Thyroid gland (tissue), 4 donors: ENCODE measurements around the gene TENT4B. TPM values are rescaled to one million over a fixed set of nuclear protein-coding genes. Genes with fewer than 3 reads are reported as not detected.
"Not testable (repeated sequence)": the region's sequence is repeated elsewhere in the genome, so short reads cannot be mapped to it uniquely, and the experiment has no call there.

ENCODE experiments used
- DNase-seq, 2 donors: peaks; one replicate each; pipeline ENCODE4 v3.0.0-alpha.2; 2019
- H3K27ac ChIP-seq, 3 donors: fragments of 200-600 bp; sonication (generic); 1 replicate in 2 of 3; 2 replicates in 1 of 3; pipeline ENCODE4 v1.5.1; 2016 to 2019; ENCODE audit warnings: mild to moderate bottlenecking in 1 of 3, moderate library complexity in 1 of 3
- H3K27me3 ChIP-seq: fragments of 200-600 bp; sonication (generic); one replicate; pipeline ENCODE4 v1.5.1; 2019
- H3K36me3 ChIP-seq, 2 donors: fragments of 200-600 bp; sonication (generic); one replicate each; pipeline ENCODE4 v1.5.1; 2016 to 2019
- H3K4me1 ChIP-seq, 2 donors: fragments of 200-600 bp; sonication (generic); one replicate each; pipeline ENCODE4 v1.5.1; 2017 to 2019
- H3K4me3 ChIP-seq, 3 donors: fragments of 200-600 bp; sonication (generic); replicated peaks in 1 of 3; 1 replicate in 2 of 3; 2 replicates in 1 of 3; pipeline ENCODE4 v1.5.1; 2016; ENCODE audit warnings: mild to moderate bottlenecking in 1 of 3
- H3K9me3 ChIP-seq: fragments of 200-600 bp; sonication (generic); one replicate; pipeline ENCODE4 v1.5.1; 2017
- POLR2A ChIP-seq, 2 donors: fragments of 450-650 bp; IDR thresholded peaks; one replicate each; pipeline ENCODE4 v1.6.1; 2017; ENCODE audit warnings: antibody characterized with exemption in 2 of 2, mild to moderate bottlenecking in 2 of 2, moderate library complexity in 1 of 2
- WGBS, 2 donors: methylation state at CpG; one replicate each; pipeline ENCODE4 v1.1.5; 2017; 5-methylcytosine and 5-hydroxymethylcytosine counted together
- intact Hi-C: fragments of 100-400 bp; cut with DNase I; formaldehyde crosslinking; loops from one replicate; pipeline ENCODE4 v1.15.1; 2023
- total RNA-seq, 4 donors: library from RNA; depleted of rRNA; stranded (reverse); fragments of >200 nt; gene quantifications; one replicate each; pipeline ENCODE4 v1.2.3, GENCODE V29; 2016
- TF ChIP-seq, protein P1 (sequence below), 6 experiments: fragments of 200-600 bp in 3 of 6; fragments of 450-650 bp in 3 of 6; sonication (generic) in 3 of 6; IDR thresholded peaks; one replicate each; pipeline ENCODE4 v1.5.1; 2016 to 2019; ENCODE audit warnings: antibody characterized with exemption in 6 of 6, mild to moderate bottlenecking in 2 of 6, inconsistent platforms in 1 of 6, moderate library complexity in 1 of 6

The TENT4B gene
- total RNA-seq, 4 donors from 2014 or later, result 10.0 to 14.7 (median 11.4) TPM

DNA sequence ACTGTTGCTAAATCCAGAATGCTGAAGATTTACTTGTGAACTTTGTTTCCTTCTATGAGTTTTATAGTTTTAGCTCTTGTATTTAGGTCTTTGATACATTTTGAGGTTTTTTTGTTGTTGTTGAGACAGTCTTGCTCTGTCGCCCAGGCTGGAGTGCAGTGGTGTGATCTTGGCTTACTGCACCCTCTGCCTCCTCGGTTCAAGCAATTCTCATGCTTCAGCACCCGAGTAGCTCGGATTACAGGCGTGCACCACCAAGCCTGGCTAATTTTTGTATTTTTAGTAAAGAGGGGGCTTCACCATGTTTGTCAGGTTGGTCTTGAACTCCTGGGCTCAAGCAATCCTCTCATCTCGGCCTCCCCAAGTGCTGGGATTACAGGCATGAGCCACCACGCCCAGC, 14.4 kb downstream of the TENT4B start:
- Histone ChIP-seq H3K9me3 (no peaks in the 10 kb centered on the region), H3K36me3 (no peaks in the 10 kb centered on the region), H3K27ac (no peak overlapping the region), H3K27me3 (no peaks in the 10 kb centered on the region), H3K4me3 (no peak overlapping the region), H3K4me1 (peaks cover 12 to 13% of the 10 kb centered on the region in 2 donors)
- no peak for TF ChIP-seq POLR2A (IDR thresholded peaks at IDR 0.05)
- TF ChIP-seq, protein P1, sequence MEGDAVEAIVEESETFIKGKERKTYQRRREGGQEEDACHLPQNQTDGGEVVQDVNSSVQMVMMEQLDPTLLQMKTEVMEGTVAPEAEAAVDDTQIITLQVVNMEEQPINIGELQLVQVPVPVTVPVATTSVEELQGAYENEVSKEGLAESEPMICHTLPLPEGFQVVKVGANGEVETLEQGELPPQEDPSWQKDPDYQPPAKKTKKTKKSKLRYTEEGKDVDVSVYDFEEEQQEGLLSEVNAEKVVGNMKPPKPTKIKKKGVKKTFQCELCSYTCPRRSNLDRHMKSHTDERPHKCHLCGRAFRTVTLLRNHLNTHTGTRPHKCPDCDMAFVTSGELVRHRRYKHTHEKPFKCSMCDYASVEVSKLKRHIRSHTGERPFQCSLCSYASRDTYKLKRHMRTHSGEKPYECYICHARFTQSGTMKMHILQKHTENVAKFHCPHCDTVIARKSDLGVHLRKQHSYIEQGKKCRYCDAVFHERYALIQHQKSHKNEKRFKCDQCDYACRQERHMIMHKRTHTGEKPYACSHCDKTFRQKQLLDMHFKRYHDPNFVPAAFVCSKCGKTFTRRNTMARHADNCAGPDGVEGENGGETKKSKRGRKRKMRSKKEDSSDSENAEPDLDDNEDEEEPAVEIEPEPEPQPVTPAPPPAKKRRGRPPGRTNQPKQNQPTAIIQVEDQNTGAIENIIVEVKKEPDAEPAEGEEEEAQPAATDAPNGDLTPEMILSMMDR (IDR thresholded peaks at IDR 0.05), result no peak
- WGBS, 2 donors, result 65 to 70% methylated on average over 7 of the region's 7 CpGs
- intact Hi-C loops, result no loop called here
- DNase-seq, result peak in 1 of 2 donors; percentile 41

DNA sequence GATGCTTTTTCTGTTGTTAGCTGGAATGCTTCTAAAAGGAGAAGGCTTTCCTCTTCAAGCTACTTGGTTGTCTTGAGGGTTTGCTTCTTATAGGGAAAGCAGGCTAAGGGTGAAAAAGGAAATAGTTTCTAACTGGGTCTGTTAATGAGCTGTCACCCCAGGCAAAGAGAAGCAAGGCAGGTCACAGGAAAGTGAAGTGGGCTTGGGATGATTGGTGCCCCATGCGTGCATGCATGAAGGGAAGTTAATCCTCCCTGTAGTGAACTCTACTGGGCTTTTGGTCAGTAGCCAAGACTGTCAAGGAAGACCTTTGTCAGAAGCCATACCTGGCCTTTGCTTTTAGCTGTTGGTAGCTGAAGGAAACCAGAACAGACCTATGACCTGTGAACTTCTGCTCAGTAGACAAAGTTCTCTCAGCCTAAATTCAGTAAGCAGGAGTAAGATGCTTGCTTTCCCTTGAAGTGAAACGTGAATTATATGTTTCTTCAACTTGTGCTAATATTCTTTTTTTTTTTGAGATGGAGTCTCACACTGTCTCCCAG, 16.5 kb downstream of the TENT4B start:
- Histone ChIP-seq H3K4me1 (peaks cover 8 to 13% of the 10 kb centered on the region in 2 donors), H3K4me3 (no peak overlapping the region), H3K9me3 (no peaks in the 10 kb centered on the region), H3K27me3 (no peaks in the 10 kb centered on the region), H3K36me3 (no peaks in the 10 kb centered on the region), H3K27ac (no peak overlapping the region)
- intact Hi-C loops, result no loop called here
- TF ChIP-seq, protein P1 (IDR thresholded peaks at IDR 0.05), result no peak
- no peak for TF ChIP-seq POLR2A (IDR thresholded peaks at IDR 0.05)
- no peak for DNase-seq
- 66 to 71% methylated on average over 2 of the region's 2 CpGs for WGBS, 2 donors

DNA sequence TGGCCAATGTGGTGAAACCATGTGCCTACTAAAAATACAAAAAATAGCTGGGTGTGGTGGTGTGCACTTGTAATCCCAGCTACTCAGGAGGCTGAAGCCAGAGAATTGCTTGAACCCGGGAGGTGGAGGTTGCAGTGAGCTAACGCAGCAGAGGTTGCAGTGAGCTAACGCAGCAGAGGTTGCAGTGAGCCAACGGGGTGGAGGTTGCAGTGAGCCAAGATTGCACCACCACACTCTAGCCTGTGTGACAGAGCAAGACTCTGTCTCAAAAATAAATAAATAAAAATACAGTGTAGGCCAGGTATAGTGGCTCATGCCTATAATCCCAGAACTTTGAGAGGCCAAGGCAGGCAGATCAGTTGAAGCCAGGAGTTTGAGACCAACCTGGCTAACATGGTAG, 18.7 kb downstream of the TENT4B start:
- H3K27me3 ChIP-seq, H3K27ac ChIP-seq, DNase-seq, intact Hi-C loops, H3K9me3 ChIP-seq, H3K4me3 ChIP-seq, H3K36me3 ChIP-seq: not testable (repeated sequence)
- WGBS, 2 donors, result 99% methylated on average over 4 of the region's 4 CpGs
- H3K4me1 ChIP-seq, result peaks cover 8 to 13% of the 10 kb centered on the region in 2 donors

DNA sequence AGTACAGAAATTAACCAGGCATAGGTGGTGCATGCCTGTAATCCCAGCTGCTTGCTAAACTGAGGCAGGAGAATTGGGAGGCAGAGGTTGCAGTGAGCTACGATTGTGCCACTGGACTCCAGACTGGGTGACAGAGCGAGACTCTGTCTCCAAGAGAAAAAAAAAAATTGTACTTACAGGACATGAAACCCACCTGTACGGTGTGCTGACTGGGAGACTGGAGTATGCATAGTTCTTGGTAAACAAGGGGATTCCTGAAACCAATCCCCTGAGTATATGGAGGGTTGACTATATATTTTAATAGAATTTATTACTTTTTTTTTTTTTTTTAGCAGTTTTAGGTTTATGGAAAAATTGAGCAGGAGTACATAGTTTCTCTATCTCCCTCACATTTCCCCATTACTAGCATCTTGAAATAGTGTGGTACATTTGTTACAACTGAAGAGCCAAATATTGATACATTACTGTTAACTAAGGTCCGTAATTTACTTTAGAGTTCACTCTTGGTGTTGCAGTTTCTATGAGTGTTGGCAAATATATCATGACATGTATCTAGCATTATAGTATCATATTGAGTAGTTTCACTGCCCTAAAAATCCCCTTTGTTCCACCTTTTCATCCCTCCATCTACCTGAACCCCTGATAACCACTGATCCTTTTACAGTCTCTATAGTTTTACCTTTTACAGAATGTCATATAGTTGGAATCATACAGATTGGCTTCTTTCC, 19.3 kb downstream of the TENT4B start:
- Histone ChIP-seq H3K36me3 (no peaks in the 10 kb centered on the region), H3K27me3 (no peaks in the 10 kb centered on the region), H3K27ac (no peak overlapping the region), H3K4me1 (peaks cover 7 to 13% of the 10 kb centered on the region in 2 donors), H3K9me3 (no peaks in the 10 kb centered on the region), H3K4me3 (no peak overlapping the region)
- TF ChIP-seq POLR2A (IDR thresholded peaks at IDR 0.05), result no peak
- TF ChIP-seq, protein P1 (IDR thresholded peaks at IDR 0.05), result no peak
- 71 to 74% methylated on average over 4 of the region's 4 CpGs for WGBS, 2 donors
- intact Hi-C loops, result no loop called here
- DNase-seq, result no peak

DNA sequence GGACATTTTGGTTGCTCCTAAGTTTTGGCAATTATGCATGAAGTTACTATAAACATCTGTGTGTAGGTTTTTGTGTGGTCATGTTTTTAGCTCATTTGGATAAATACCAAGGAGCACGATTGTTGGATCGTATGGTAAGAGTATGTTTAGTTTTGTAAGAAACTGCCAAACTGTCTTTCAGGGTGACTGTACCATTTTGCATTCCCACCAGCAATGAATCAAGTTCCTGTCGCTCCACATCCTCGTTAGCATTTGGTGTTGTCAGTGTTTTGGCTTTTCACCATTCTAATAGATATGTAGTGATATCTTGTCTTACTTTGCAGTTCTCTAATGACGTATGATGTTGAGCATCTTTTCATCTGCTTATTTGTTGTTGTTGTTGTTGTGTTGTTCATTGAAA, 20.2 kb downstream of the TENT4B start:
- TF ChIP-seq POLR2A (IDR thresholded peaks at IDR 0.05), result no peak
- TF ChIP-seq, protein P1 (IDR thresholded peaks at IDR 0.05), result no peak
- WGBS, 2 donors, result 90 to 97% methylated on average over 5 of the region's 5 CpGs

More for the DNA sequence above, 20.2 kb downstream of the TENT4B start:
- peaks cover 0 to 7% of the 10 kb centered on the region in 2 donors for H3K4me1 ChIP-seq
- no peaks in the 10 kb centered on the region for H3K36me3 ChIP-seq
- H3K4me3 ChIP-seq, result no peak overlapping the region
- no peak overlapping the region for H3K27ac ChIP-seq
- intact Hi-C loops, result no loop called here
- no peaks in the 10 kb centered on the region for H3K27me3 ChIP-seq
- H3K9me3 ChIP-seq, result no peaks in the 10 kb centered on the region
- no peak for DNase-seq
